GM18511 (cell line): Measurements from ENCODE around the gene FRMPD4.
"Not testable (repeated sequence)": the region's sequence is repeated elsewhere in the genome, so short reads cannot be mapped to it uniquely, and the experiment has no call there.

Source experiments
- ATAC-seq: cut with Tn5 transposase; IDR thresholded peaks from one replicate; pipeline ENCODE4 v1.9.1; 2021; ENCODE audit warnings: mild to moderate bottlenecking, moderate library complexity; ENCODE audit not compliant: unreplicated experiment

Gene FRMPD4

GRCh38 chrX:12138361-12139313, at the start of gene FRMPD4:
Gene FRMPD4, plus strand, starts transcription at chrX:12138473. Its CDS starts 499 bp downstream, at chrX:12138972.
- no peak for ATAC-seq

GRCh38 chrX:12089740-12090139, 48.5 kb upstream of the FRMPD4 start:
- ATAC-seq: no peak

- no peak for ATAC-seq
Measured at GRCh38 chrX:12113321-12113720, 25.0 kb upstream of the FRMPD4 start.

GRCh38 chrX:12115377-12115776, 22.9 kb upstream of the FRMPD4 start:
- ATAC-seq: no peak

GRCh38 chrX:12118134-12118533, 20.1 kb upstream of the FRMPD4 start:
- no peak for ATAC-seq

GRCh38 chrX:12128017-12128416, 10.3 kb upstream of the FRMPD4 start:
- ATAC-seq: no peak

- no peak for ATAC-seq
Measured at GRCh38 chrX:12137951-12138360, 317 bp upstream of the FRMPD4 start.

GRCh38 chrX:12139934-12140611, 1.8 kb downstream of the FRMPD4 start:
- ATAC-seq: no peak

- ATAC-seq: no peak
Measured at GRCh38 chrX:12141511-12141910, 3.2 kb downstream of the FRMPD4 start.

- ATAC-seq: no peak
Measured at GRCh38 chrX:12142661-12143060, 4.4 kb downstream of the FRMPD4 start.

GRCh38 chrX:12145402-12145801, 7.1 kb downstream of the FRMPD4 start:
- ATAC-seq: no peak

- no peak for ATAC-seq
Measured at GRCh38 chrX:12149670-12150407, 11.6 kb downstream of the FRMPD4 start.

- ATAC-seq: no peak
Measured at GRCh38 chrX:12153317-12153716, 15.0 kb downstream of the FRMPD4 start.

- ATAC-seq: no peak
Measured at GRCh38 chrX:12153741-12154140, 15.5 kb downstream of the FRMPD4 start.

- no peak for ATAC-seq
Measured at GRCh38 chrX:12159799-12160198, 21.5 kb downstream of the FRMPD4 start.

GRCh38 chrX:12162420-12162819, 24.1 kb downstream of the FRMPD4 start:
- ATAC-seq: no peak

- ATAC-seq: not testable (repeated sequence)
Measured at GRCh38 chrX:12164180-12164579, 25.9 kb downstream of the FRMPD4 start.

GRCh38 chrX:12170755-12171154, 32.5 kb downstream of the FRMPD4 start:
- ATAC-seq: no peak

GRCh38 chrX:12174358-12174757, 36.1 kb downstream of the FRMPD4 start:
- no peak for ATAC-seq

GRCh38 chrX:12197030-12197429, 58.8 kb downstream of the FRMPD4 start:
- ATAC-seq: no peak

- ATAC-seq: no peak
Measured at GRCh38 chrX:12206413-12206812, 68.1 kb downstream of the FRMPD4 start.
